Right lobe of liver (tissue), 4 donors: ENCODE measurements around the gene CYP27B1.

Experiments used
- CTCF ChIP-seq, 4 donors: fragments of 200-600 bp in 3 of 4; fragments of 450-650 bp in 1 of 4; IDR thresholded peaks; one replicate each; pipeline versions ENCODE4 v1.5.1 to v1.8.0; 2016 to 2022; ENCODE audit warnings: antibody characterized with exemption in 4 of 4, mild to moderate bottlenecking in 2 of 4
- POLR2A ChIP-seq: fragments of 450-650 bp; IDR thresholded peaks from one replicate; pipeline ENCODE4 v1.6.1; 2017; ENCODE audit warnings: antibody characterized with exemption, mild to moderate bottlenecking
- donor health status: DM: no; HTN: no; CAD: no.
- donor health status: DM: no; HTN: no; CAD: no.
- donor health status: DM: no; HTN: yes; CAD: no.

DNA sequence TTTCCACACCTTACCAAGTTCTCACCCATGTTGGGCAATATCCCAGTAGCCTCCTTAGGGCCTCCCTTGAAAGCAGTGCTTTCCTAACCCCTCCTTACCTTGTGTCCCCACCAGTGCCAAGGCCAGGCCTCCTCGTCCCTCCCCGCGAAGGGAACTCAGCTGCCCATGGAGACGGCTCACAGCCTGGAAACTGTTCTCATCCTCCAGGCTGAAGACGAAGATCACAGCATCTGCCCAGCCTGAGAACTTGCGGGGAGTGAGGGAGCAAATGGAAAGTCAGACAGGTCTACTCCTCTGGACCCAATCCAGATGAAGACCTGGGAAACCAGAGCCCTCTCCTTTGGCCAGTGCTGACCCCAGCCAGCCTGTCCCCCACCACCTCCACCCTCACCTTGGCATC lies 33.0 kb downstream of the CYP27B1 start:
- TF ChIP-seq CTCF (IDR thresholded peaks at IDR 0.05) (no peak), POLR2A (no peak)
